ENCODE data around the gene GNB1L. TPM values are rescaled to one million over a fixed set of nuclear protein-coding genes. Genes with fewer than 3 reads are reported as not detected.
A peak's percentile ranks its signal among the peaks of the same experiment; 100 is the strongest.

GNB1L gene
- total and polyA plus RNA-seq, 2 of the 13 experiments (the other 11 are each of a cell fraction or from before 2014, with no cell fraction given), result 2.5 to 7.4 TPM

DNA sequence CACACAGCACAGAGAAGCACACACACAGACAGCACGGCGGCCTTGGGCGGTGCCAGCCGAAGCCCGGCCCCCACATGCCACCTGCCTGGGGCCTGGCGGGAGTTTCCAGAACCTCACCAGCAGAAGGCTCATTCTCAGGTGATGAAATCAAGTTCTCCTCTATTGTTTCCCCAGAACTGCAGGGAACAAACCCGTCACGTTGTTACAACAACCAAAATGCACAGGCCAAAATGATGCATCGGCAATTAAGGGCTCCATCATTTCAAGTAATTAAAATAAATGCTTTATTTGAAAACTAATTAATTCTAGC lies 30.8 kb downstream of the GNB1L start (continued):
- TF ChIP-seq, protein P1, sequence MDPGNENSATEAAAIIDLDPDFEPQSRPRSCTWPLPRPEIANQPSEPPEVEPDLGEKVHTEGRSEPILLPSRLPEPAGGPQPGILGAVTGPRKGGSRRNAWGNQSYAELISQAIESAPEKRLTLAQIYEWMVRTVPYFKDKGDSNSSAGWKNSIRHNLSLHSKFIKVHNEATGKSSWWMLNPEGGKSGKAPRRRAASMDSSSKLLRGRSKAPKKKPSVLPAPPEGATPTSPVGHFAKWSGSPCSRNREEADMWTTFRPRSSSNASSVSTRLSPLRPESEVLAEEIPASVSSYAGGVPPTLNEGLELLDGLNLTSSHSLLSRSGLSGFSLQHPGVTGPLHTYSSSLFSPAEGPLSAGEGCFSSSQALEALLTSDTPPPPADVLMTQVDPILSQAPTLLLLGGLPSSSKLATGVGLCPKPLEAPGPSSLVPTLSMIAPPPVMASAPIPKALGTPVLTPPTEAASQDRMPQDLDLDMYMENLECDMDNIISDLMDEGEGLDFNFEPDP (CRISPR knock-in tag; conservative IDR thresholded peaks at IDR 0.05), result 0 out of 2 replicates have a peak, but pooled peaks have one; percentile 85
- TF ChIP-seq, protein P2, sequence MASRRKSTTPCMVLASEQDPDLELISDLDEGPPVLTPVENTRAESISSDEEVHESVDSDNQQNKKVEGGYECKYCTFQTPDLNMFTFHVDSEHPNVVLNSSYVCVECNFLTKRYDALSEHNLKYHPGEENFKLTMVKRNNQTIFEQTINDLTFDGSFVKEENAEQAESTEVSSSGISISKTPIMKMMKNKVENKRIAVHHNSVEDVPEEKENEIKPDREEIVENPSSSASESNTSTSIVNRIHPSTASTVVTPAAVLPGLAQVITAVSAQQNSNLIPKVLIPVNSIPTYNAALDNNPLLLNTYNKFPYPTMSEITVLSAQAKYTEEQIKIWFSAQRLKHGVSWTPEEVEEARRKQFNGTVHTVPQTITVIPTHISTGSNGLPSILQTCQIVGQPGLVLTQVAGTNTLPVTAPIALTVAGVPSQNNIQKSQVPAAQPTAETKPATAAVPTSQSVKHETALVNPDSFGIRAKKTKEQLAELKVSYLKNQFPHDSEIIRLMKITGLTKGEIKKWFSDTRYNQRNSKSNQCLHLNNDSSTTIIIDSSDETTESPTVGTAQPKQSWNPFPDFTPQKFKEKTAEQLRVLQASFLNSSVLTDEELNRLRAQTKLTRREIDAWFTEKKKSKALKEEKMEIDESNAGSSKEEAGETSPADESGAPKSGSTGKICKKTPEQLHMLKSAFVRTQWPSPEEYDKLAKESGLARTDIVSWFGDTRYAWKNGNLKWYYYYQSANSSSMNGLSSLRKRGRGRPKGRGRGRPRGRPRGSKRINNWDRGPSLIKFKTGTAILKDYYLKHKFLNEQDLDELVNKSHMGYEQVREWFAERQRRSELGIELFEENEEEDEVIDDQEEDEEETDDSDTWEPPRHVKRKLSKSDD (CRISPR knock-in tag; IDR thresholded peaks at IDR 0.05; ENCODE audit: low read depth), result 0 out of 2 replicates have a peak, but pooled peaks have one; percentile 3
- TF ChIP-seq KDM2A (CRISPR knock-in tag; IDR thresholded peaks at IDR 0.05; ENCODE audit: borderline replicate concordance, low read depth) (0 out of 2 replicates have a peak, but pooled peaks have one; percentile 21), NFE2 (CRISPR knock-in tag; IDR thresholded peaks at IDR 0.05) (no peak), NPAS2 (CRISPR knock-in tag; IDR thresholded peaks at IDR 0.05; ENCODE audit: borderline replicate concordance) (no peak), RELA (CRISPR knock-in tag; IDR thresholded peaks at IDR 0.05) (no peak), ZNF567 (CRISPR knock-in tag; IDR thresholded peaks at IDR 0.05; ENCODE audit: borderline replicate concordance) (no peak), KLF6 (CRISPR knock-in tag; IDR thresholded peaks at IDR 0.05) (0 out of 2 replicates have a peak, but pooled peaks have one; percentile 15)
- TF ChIP-seq, protein P3, sequence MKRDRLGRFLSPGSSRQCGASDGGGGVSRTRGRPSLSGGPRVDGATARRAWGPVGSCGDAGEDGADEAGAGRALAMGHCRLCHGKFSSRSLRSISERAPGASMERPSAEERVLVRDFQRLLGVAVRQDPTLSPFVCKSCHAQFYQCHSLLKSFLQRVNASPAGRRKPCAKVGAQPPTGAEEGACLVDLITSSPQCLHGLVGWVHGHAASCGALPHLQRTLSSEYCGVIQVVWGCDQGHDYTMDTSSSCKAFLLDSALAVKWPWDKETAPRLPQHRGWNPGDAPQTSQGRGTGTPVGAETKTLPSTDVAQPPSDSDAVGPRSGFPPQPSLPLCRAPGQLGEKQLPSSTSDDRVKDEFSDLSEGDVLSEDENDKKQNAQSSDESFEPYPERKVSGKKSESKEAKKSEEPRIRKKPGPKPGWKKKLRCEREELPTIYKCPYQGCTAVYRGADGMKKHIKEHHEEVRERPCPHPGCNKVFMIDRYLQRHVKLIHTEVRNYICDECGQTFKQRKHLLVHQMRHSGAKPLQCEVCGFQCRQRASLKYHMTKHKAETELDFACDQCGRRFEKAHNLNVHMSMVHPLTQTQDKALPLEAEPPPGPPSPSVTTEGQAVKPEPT (CRISPR knock-in tag; IDR thresholded peaks at IDR 0.05; ENCODE audit: low read depth), result 0 out of 2 replicates have a peak, but pooled peaks have one; percentile 74
- TF ChIP-seq, protein P4, sequence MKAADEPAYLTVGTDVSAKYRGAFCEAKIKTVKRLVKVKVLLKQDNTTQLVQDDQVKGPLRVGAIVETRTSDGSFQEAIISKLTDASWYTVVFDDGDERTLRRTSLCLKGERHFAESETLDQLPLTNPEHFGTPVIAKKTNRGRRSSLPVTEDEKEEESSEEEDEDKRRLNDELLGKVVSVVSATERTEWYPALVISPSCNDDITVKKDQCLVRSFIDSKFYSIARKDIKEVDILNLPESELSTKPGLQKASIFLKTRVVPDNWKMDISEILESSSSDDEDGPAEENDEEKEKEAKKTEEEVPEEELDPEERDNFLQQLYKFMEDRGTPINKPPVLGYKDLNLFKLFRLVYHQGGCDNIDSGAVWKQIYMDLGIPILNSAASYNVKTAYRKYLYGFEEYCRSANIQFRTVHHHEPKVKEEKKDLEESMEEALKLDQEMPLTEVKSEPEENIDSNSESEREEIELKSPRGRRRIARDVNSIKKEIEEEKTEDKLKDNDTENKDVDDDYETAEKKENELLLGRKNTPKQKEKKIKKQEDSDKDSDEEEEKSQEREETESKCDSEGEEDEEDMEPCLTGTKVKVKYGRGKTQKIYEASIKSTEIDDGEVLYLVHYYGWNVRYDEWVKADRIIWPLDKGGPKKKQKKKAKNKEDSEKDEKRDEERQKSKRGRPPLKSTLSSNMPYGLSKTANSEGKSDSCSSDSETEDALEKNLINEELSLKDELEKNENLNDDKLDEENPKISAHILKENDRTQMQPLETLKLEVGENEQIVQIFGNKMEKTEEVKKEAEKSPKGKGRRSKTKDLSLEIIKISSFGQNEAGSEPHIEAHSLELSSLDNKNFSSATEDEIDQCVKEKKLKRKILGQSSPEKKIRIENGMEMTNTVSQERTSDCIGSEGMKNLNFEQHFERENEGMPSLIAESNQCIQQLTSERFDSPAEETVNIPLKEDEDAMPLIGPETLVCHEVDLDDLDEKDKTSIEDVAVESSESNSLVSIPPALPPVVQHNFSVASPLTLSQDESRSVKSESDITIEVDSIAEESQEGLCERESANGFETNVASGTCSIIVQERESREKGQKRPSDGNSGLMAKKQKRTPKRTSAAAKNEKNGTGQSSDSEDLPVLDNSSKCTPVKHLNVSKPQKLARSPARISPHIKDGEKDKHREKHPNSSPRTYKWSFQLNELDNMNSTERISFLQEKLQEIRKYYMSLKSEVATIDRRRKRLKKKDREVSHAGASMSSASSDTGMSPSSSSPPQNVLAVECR (CRISPR knock-in tag; IDR thresholded peaks at IDR 0.05; ENCODE audit: borderline replicate concordance), result 0 out of 2 replicates have a peak, but pooled peaks have one; percentile 44
- TF ChIP-seq, protein P5, sequence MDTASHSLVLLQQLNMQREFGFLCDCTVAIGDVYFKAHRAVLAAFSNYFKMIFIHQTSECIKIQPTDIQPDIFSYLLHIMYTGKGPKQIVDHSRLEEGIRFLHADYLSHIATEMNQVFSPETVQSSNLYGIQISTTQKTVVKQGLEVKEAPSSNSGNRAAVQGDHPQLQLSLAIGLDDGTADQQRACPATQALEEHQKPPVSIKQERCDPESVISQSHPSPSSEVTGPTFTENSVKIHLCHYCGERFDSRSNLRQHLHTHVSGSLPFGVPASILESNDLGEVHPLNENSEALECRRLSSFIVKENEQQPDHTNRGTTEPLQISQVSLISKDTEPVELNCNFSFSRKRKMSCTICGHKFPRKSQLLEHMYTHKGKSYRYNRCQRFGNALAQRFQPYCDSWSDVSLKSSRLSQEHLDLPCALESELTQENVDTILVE (CRISPR knock-in tag; IDR thresholded peaks at IDR 0.05), result peak; percentile 43; the same call in 1 of the 2 replicates
- TF ChIP-seq, protein P6, sequence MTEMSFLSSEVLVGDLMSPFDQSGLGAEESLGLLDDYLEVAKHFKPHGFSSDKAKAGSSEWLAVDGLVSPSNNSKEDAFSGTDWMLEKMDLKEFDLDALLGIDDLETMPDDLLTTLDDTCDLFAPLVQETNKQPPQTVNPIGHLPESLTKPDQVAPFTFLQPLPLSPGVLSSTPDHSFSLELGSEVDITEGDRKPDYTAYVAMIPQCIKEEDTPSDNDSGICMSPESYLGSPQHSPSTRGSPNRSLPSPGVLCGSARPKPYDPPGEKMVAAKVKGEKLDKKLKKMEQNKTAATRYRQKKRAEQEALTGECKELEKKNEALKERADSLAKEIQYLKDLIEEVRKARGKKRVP (CRISPR knock-in tag; IDR thresholded peaks at IDR 0.05), result peak in 1 of 2 experiments; percentile 73; a peak in 2 of 4 replicates

All from HepG2 (cell line).